Measurements from ENCODE around the gene CHAF1B. TPM values are rescaled to one million over a fixed set of nuclear protein-coding genes. Genes with fewer than 3 reads are reported as not detected.

The CHAF1B gene
- total RNA-seq, 4 donors from 2014 or later: 0.83 to 1.6 (median 1.2) TPM

DNA sequence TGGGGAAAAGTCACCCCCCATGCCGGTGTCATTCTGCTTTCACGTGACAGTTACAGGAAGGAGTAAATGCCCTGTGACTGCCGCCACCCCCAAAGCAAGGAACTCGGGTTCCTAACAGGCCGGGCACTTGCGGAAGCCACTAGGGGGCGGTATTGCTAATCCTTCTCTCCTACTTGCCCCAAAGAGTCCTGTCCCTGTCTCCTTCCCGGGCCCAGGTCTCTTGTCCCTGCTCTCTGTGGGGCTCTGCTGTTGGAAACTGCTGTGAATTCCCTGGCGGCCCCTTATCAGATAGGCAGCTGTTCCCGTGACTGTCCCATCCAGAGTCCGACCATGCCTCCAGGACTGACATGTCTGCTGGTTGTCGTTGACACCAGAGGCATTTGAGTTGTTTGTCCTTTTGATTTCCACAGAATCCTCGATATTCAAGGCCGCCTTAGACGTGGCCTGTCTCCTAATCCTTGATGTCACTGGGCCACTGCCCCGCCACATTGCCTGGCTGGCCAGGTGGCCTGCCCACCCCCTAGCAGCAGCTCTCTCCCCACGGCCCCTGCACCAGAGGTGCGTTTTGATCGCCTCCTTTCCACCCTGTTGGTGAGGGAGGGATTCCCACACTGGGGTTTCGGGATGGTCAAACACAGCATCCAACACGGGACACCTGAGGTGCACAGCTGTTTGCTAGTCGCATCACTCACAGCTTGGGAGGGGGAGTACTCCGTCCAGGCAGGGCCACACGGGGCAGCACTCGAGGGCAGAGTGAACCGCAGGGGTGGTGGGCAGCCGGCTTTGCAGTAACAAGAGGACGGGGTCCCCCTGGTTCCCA lies 37.3 kb downstream of the CHAF1B start:
- no peaks in the 10 kb centered on the region for H3K9me3 ChIP-seq
- DNase-seq (ENCODE audit: extremely low spot score): no peak
- TF ChIP-seq POLR2A (IDR thresholded peaks at IDR 0.05; ENCODE audit: low read depth): no peak
- TF ChIP-seq, protein P1, sequence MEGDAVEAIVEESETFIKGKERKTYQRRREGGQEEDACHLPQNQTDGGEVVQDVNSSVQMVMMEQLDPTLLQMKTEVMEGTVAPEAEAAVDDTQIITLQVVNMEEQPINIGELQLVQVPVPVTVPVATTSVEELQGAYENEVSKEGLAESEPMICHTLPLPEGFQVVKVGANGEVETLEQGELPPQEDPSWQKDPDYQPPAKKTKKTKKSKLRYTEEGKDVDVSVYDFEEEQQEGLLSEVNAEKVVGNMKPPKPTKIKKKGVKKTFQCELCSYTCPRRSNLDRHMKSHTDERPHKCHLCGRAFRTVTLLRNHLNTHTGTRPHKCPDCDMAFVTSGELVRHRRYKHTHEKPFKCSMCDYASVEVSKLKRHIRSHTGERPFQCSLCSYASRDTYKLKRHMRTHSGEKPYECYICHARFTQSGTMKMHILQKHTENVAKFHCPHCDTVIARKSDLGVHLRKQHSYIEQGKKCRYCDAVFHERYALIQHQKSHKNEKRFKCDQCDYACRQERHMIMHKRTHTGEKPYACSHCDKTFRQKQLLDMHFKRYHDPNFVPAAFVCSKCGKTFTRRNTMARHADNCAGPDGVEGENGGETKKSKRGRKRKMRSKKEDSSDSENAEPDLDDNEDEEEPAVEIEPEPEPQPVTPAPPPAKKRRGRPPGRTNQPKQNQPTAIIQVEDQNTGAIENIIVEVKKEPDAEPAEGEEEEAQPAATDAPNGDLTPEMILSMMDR (IDR thresholded peaks at IDR 0.05): peak; percentile 28 to 44 (median 41)
- intact Hi-C loops (cut with DNase I): no loop called here
- WGBS: 65% methylated on average over 24 of the region's 28 CpGs
- no peak overlapping the region for H3K4me3 ChIP-seq
- H3K27me3 ChIP-seq: no peaks in the 10 kb centered on the region
- no peaks in the 10 kb centered on the region for H3K36me3 ChIP-seq
- peaks cover 0 to 3% (median 0%) of the 10 kb centered on the region in 4 donors for H3K4me1 ChIP-seq
- H3K27ac ChIP-seq (replicated peaks in 1 of 4): no peak overlapping the region

DNA sequence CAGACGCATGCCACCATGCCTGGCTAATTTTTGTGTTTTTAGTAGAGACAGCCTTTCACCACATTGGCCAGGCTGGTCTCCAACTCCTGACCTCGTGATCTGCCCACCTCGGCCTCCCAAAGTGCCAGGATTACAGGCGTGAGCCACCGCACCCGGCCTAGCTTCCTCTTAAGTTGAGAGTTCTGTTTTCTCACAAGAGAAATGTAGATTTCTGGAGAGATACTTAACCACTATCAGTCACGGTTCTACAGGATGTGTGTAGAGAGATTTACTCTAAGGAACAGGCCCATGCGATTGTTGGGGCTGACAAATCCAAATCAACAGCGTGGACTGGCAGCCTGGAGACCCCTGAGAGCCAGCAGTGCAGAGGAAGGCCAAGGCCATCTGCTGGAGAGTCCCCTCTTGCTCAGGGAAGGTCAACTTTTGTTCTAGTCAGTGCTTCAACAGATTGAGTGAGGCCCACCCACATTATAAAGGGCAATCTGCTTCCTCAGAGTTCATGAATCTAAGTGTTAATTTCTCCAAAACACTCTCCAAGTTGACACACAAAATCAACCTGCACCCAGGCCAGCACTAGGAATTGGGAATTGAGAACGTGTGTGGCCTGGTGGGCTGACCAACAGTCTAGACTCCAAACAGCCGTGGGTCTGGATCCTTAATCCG lies 38.7 kb downstream of the CHAF1B start:
- no peak for DNase-seq (ENCODE audit: extremely low spot score)
- intact Hi-C loops (cut with DNase I): no loop called here
- Histone ChIP-seq H3K27me3 (no peaks in the 10 kb centered on the region), H3K9me3 (no peaks in the 10 kb centered on the region), H3K4me3 (no peak overlapping the region), H3K36me3 (no peaks in the 10 kb centered on the region), H3K27ac (replicated peaks in 1 of 4) (no peak overlapping the region), H3K4me1 (peaks cover 0 to 3% (median 0%) of the 10 kb centered on the region in 4 donors)
- whole genome bisulfite sequencing: 90% methylated on average over 12 of the region's 12 CpGs
- no peak for TF ChIP-seq POLR2A (IDR thresholded peaks at IDR 0.05; ENCODE audit: low read depth)
- TF ChIP-seq, protein P1 (IDR thresholded peaks at IDR 0.05): no peak
- no peak for TF ChIP-seq POLR2AphosphoS5 (IDR thresholded peaks at IDR 0.05)
- no peak for TF ChIP-seq EP300 (IDR thresholded peaks at IDR 0.05)

DNA sequence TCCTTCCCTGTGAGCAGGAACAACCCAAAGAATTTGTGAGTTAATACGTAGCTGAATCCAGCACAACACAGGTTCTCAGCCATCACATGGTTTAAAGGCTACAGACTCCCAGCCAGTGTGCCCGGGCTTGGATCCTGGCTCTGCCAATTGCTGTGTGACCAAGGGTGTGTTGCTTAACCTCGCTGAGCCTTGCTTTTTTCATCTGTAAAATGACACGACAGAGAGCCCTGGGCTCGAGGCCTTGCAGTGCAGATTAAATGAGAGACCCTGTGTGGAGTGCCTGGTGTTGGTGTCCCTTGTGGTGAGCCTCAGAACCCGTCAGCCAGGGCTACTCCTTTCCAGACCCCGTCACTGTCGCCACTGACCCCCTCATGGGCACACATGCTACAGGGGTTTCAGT lies 39.4 kb downstream of the CHAF1B start:
- DNase-seq (ENCODE audit: extremely low spot score): no peak
- no peaks in the 10 kb centered on the region for H3K36me3 ChIP-seq
- H3K9me3 ChIP-seq: no peaks in the 10 kb centered on the region
- peaks cover 5 to 9% (median 5%) of the 10 kb centered on the region in 4 donors for H3K4me1 ChIP-seq
- intact Hi-C loops (cut with DNase I): no loop called here
- TF ChIP-seq POLR2A (IDR thresholded peaks at IDR 0.05; ENCODE audit: low read depth) (no peak), POLR2AphosphoS5 (IDR thresholded peaks at IDR 0.05) (no peak), EP300 (IDR thresholded peaks at IDR 0.05) (no peak)
- TF ChIP-seq, protein P1 (IDR thresholded peaks at IDR 0.05): no peak
- H3K4me3 ChIP-seq: no peak overlapping the region
- no peaks in the 10 kb centered on the region for H3K27me3 ChIP-seq
- H3K27ac ChIP-seq (replicated peaks in 1 of 4): no peak overlapping the region
- WGBS: 100% methylated on average over 8 of the region's 8 CpGs

DNA sequence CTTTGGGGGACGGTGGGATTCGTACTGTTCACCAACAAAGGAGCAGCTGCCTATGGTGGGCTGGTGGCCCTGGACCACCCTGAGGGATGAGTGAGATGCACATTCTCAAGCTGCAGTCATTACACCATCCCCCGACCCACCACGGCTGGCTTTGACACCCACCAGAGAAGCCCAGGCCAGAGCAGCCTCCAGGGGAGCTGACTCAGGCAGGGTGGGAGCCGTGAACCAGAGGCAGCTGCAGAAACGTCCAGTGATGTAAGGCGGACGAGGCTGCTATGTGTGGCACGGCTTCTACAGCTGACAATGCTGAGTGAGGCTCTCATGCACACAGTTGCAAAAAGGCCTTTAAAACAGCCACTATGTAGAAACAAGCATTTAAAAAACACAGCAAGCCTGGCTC lies 40.1 kb downstream of the CHAF1B start:
- DNase-seq (ENCODE audit: extremely low spot score): no peak
- no peaks in the 10 kb centered on the region for H3K27me3 ChIP-seq
- no peak overlapping the region for H3K27ac ChIP-seq (replicated peaks in 1 of 4)
- no peaks in the 10 kb centered on the region for H3K9me3 ChIP-seq
- H3K4me1 ChIP-seq: peaks cover 8 to 9% (median 8%) of the 10 kb centered on the region in 4 donors
- WGBS: 82% methylated on average over 9 of the region's 9 CpGs
- TF ChIP-seq EP300 (IDR thresholded peaks at IDR 0.05) (no peak), POLR2A (IDR thresholded peaks at IDR 0.05; ENCODE audit: low read depth) (no peak), POLR2AphosphoS5 (IDR thresholded peaks at IDR 0.05) (no peak)
- TF ChIP-seq, protein P1 (IDR thresholded peaks at IDR 0.05): no peak
- intact Hi-C loops (cut with DNase I): no loop called here
- no peaks in the 10 kb centered on the region for H3K36me3 ChIP-seq
- H3K4me3 ChIP-seq: no peak overlapping the region

All from esophagus muscularis mucosa (tissue), 4 donors.